ENCODE data around the gene DNAL1.

DNA sequence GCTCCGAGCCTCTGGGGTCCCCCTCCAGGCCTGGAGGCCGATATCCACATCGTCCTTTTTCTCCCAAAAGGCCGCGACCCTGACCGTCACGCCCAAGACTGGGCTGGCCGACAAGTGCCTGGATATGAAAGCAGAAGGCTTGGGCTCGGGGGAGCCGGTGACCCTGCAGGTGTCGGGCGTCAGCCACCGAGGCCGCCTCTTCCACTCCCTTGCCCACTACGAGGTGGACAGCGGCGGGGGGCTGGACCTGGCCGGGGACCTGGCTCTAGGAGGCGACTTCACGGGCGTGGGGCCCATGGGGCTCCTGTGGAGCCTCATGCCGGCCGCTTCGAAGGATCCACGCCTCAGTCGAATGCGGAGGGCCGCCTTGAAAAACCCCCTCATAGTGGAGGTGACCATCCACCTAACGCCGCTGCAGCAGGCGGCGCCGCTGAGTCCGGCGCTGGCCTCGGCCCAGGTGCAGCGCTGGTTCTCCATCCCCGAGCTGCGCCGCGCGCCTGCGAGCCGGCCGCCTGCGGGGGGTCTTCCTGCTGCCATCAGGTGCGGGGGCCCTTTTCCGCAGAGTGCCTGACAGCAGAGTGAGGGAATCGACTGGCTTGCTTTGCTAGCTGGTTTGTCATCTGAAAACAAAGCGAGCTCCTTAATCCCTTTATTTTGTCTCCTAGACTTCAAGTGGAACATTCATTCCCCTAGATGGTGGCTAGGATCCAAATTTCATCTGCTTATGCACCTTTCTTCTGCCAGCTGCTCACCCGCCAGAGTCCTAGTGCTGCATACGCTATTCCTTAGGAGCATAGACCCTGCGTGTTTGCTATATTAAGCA lies 10.6 kb upstream of the DNAL1 start:
- TF ChIP-seq MTA1 (IDR thresholded peaks at IDR 0.05; ENCODE audit: borderline replicate concordance) (no peak), POLR2AphosphoS5 (IDR thresholded peaks at IDR 0.05; ENCODE audit: control insufficient read depth, insufficient read depth, low read depth, low read length) (no peak), SETDB1 (IDR thresholded peaks at IDR 0.05; ENCODE audit: low read length) (no peak)
- TF ChIP-seq, protein P1, sequence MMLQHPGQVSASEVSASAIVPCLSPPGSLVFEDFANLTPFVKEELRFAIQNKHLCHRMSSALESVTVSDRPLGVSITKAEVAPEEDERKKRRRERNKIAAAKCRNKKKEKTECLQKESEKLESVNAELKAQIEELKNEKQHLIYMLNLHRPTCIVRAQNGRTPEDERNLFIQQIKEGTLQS (IDR thresholded peaks at IDR 0.05) = no peak
- TF ChIP-seq, protein P1 (CRISPR knock-in tag; conservative IDR thresholded peaks at IDR 0.05) = no peak

All from K562 (cell line).